Smooth muscle cell of the pulmonary artery (primary cell): ENCODE data around the gene CYP2B6. TPM values are rescaled to one million over a fixed set of nuclear protein-coding genes. Genes with fewer than 3 reads are reported as not detected.

Experiments
- total RNA-seq: library from RNA; depleted of rRNA; stranded (reverse); fragments of >200 nt; gene quantifications from 2 replicates; pipeline ENCODE4 v1.2.3, GENCODE V29; 2014

The CYP2B6 gene
- total RNA-seq: not detected in 2 replicates

DNA sequence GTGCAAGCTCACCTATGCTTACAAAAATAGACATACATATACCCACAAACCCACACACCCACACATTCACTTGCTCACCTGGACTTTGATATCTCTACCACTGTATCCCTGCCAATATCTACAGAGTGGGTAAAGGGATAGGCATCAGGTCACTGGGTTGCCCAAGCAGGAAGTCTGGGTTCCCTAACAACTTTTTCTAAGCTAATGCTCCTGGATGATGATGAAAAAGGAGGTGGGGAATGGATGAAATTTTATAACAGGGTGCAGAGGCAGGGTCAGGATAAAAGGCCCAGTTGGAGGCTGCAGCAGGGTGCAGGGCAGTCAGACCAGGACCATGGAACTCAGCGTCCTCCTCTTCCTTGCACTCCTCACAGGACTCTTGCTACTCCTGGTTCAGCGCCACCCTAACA is at the start of gene CYP2B6:
Gene CYP2B6 (plus strand): TSS at position 311 of the 410 bp plus-strand sequence. CDS start 24 bp downstream, at position 335.

Other genes starting within 250 kb of the CYP2B6 start
- 1.8 and 2.9 TPM in 2 replicates for gene ACTMAP, start 240.8 kb upstream of the CYP2B6 start, total RNA-seq
- 24.7 and 34.7 TPM in 2 replicates for gene SNRPA, start 240.1 kb upstream of the CYP2B6 start, total RNA-seq
- gene MIA, start 215.8 kb upstream of the CYP2B6 start, total RNA-seq: 0.33 TPM in 1 of 2 replicates, not detected in the other
- gene RAB4B, start 213.0 kb upstream of the CYP2B6 start, total RNA-seq: 9.6 and 11.2 TPM in 2 replicates
- gene EGLN2, start 192.1 kb upstream of the CYP2B6 start, total RNA-seq: 70.8 and 81.6 TPM in 2 replicates
- gene CYP2A6, start 140.8 kb upstream of the CYP2B6 start, total RNA-seq: not detected in 2 replicates
- not detected in 2 replicates for gene CYP2A7, start 109.1 kb upstream of the CYP2B6 start, total RNA-seq
- gene CYP2A13, start 97.2 kb downstream of the CYP2B6 start, total RNA-seq: not detected in 2 replicates
- not detected in 2 replicates for gene CYP2F1, start 123.2 kb downstream of the CYP2B6 start, total RNA-seq
- 0.13 and 0.46 TPM in 2 replicates for gene CYP2S1, start 201.9 kb downstream of the CYP2B6 start, total RNA-seq
- 378 and 448 TPM in 2 replicates for gene AXL, start 227.9 kb downstream of the CYP2B6 start, total RNA-seq